ENCODE measurements around the gene AUP1.

Gene AUP1

DNA sequence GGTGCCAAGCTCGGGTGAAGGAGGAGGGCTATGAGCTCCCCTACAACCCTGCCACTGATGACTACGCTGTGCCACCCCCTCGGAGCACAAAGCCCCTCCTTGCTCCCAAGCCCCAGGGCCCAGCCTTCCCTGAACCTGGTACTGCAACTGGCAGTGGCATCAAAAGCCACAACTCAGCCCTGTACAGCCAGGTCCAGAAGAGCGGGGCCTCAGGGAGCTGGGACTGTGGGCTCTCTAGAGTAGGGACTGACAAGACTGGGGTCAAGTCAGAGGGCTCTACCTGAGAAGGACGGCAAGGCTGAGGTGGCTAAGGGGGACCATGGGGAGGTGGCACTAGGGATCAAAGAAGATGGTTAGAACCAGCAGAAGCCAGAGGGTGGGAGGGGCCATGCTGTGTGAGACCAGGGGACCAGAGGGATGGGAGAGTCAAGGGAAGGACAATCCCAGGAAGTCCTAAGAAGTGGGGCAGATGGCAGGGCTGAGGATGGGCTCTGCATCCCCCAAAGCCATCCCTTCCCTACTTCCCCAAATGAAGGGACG lies 27.4 kb upstream of the AUP1 start:
- no peak for DNase-seq (ENCODE audit: low spot score)

DNA sequence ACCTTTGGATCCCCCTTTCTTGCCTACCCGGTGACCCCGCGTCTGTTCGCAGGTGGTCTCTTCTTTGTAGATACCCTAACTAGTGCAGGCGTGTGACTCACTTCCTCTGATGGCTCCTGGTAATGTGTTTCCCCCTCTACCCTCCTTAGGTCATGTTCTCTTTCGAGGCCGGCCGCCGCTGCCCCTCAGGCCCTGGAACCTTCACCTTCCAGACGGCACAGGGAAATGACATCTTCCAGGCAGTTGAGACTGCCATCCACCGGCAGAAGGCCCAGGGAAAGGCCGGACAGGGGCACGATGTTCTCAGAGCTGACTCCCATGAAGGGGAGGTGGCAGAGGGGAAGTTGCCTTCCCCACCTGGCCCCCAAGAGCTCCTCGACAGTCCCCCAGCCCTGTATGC lies 26.7 kb upstream of the AUP1 start:
- no peak for DNase-seq (ENCODE audit: low spot score)

DNA sequence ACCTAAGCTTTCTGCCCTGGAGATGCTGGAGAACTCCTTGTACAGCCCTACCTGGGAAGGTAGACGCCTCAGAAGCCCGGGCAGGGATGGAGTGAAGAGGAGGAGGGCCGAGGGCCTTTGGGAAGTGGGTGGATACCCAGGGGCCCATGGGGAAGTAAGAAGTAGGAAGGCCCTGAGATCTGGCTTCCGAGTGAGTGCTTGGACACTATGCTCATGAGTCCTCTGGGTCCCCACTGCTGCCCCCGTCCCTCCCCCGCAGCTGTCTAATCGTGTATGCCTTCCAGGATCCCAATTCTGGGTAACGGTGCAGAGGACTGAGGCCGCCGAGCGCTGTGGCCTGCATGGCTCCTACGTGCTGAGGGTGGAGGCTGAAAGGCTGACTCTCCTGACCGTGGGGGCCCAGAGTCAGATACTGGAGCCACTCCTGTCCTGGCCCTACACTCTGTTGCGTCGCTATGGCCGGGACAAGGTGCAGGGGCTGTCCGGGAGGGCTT lies 26.2 kb upstream of the AUP1 start:
- DNase-seq (ENCODE audit: low spot score) = no peak

DNA sequence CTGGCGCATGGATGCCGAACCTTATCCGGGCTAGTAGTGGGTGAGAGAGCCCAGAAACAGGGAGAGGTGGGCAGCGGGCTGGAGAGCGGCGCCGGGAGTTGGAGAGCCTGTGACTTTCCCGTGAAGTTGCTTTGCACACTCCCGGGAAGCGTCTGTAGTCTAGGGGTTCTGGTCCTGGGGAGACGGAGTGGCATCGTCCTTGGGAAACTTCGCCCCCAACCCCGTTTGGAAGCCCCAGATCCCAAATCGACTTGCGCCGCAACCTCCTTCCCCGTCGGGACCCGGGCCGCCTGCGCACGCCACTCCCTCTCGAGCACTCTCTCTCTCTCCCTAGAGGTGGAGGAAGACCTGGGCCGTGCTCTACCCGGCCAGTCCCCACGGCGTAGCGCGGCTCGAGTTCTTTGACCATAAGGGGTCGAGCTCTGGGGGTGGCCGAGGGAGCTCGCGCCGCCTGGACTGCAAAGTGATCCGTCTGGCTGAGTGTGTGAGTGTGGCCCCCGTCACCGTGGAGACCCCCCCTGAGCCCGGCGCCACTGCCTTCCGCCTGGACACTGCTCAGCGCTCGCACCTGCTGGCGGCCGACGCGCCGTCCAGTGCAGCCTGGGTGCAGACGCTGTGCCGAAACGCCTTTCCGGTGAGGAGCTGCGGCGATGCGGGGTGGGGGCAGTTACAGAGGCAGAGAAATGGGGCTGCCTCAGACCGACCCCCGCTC lies 25.5 kb upstream of the AUP1 start:
- DNase-seq (ENCODE audit: low spot score) = peak; percentile 34

DNA sequence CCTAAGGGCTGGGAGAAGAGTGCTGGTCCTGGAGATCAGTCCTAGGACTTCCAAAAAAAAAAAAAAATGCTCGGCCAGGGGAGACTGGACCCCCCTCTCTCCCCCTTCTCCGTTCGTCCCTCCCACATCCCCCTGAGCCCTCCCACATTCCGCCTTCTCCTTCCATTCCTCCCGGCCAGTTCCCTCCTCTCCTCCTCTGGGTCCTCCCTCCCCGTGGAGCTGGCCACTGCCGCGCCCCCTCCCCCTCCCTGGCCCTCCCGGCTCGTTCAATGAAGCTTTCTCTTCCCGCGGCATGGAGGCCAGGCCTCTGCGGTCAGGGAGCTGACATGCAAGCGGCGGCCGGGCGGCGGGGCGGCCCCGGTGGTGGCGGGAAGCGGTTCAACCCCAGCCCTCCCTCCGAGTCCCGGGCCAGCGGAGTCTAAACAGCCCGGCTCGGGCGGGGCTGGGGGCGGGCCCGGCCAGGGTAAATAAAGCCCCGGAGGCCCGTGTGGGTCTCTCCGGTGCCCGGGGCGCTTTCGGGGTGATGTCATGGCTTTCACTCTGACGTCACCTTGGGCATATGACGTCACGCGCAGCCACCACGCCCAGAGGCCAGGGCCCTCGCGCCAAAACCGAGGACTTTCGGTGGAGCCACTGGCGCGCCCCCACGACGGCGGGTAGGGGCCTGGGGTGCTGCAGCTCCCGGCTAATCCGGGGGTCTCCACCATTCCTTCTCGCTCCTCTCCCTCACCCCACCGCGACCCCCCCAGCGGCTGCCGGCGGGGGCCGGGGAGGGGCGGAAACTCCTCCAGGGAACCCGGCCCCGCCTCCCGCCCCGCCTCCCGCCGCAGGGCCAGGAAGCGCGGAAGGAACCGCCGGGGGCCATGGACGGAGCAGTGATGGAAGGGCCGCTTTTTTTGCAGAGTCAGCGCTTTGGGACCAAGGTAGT lies 24.6 kb upstream of the AUP1 start, which contains the start of the genes DOK1 and LOXL3:
Gene DOK1, plus strand, starts transcription at position 829 of the 928 bp plus-strand sequence. Its CDS starts 35 bp downstream, at position 864.
Gene LOXL3, minus strand, starts transcription at position 51 of the 928 bp plus-strand sequence. CDS start 1,308 bp downstream, outside the sequence.
- DNase-seq (ENCODE audit: low spot score) = peak; percentile 79

DNA sequence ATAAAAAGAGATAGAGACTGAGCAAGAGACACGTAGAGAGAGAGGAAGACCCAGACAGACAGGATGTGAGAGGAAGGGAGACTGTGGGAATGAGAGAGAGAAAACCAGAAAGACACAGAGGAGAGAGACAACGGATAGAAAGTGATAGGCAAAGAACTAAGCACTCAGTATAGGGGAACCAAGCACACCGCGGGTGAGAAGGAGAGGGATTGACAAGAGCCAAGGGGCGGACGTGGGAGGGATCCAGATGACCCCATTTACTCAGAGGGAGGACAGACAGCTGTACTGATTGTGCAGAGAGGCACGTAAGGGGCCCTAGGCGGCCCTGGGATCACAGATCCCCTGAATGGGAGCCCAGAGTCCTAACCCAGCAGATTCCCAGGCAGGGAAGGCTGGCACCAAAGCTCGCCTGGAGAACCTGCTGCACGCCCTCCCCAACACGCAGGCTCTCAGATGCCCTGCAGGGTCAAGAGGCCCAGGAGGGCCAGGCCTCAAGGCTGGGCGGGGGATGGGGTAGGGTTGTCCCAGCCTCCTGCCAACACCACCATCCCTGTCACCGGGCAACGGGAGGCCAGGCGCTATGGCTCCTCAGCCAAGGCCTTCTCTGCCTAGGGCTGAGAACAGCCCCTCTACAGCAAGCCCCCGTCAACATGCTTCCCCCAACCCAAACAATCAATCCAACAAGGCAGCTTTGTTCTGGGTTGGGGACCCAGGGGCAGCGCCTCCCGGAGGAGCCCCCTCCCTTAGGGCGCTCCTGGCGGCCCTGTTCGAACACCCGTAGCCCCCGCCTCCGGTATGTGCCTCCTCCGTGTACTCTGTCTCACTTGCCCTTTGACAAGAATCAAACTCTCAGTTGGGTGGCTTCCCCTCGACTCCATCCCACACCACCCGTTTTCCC lies 23.7 kb upstream of the AUP1 start:
- no peak for DNase-seq (ENCODE audit: low spot score)

DNA sequence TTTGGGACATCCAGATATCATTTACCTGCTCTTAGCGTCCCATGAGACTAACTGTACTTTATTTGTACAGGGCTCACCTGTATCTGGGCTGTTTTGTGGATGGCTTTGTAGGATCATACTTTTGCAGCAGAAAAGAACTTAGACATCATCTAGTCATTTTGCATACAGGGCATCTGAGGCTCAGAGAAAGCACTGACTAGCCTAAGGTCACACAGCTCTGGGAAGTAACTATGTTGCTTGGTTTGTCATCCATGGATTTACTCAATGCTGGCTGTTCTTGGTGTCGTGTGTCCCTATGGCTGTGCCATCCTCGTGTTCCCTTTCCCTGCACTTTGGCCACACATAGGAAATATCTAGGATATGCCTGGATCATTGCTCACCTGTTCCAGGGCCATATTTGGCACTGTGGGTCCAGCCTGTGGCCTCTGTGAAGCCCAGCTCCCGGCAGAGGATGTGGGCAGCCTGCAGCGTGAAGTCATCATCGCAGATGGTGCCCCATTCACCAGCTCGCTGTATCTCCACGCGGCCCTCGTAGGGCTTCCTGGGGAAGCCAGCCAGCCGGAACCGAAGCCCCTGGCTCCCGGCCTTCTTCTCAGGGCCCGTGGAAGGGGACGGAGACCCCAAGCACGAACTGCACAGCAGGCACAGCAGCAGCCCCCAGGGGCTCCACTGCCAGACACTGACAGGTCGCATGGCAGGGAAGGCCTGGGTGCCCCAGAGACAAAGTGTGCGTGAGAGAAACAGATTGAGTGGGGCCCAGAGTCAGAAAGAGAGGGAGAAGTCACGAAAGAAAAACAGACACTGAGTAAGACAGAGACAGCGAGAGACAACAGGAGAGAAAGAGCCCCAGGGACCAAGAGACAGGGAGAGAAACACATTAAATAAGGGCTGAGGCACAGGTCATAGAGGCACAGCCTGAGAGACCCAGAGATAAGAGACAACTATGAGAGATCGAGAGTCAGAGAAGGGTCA lies 22.7 kb upstream of the AUP1 start:
- no peak for DNase-seq (ENCODE audit: low spot score)

DNA sequence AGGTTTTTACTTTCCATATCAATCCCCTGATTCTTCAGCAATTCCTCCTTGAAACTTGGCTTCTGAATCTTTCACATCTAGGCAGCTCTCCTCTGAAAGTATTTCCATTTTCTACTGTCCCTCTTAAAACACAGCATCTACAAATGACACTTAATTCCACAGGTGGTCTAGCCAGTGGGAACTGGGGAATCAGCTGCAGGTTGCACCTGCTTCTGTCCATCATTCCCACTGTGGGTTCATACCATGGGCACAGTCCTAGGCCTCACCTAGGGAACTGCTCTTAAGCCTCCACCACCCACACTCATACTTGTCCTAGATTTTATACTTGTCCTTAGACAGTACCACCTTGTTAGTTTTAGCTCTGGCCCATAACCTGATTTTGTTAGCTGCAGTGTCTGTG lies 22.0 kb upstream of the AUP1 start:
- DNase-seq (ENCODE audit: low spot score) = no peak

DNA sequence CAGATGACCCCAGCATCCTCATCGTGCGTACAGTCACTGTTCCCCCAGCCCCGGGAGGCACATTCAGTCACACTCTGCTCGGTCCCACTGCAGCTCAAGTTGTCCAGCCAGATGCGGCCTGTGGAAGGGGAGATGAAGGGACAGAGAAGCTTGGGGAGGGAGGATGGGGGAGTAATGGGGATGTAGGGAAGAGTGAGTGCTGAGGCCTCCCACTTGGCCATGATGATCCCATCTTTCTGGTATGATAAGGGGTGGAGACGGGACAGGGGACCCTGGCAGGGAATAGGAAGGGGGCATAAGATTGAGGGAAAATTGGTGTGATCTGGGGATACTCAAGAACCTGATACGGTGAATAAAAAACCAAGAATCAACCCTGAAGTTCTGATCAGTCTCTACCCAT lies 20.7 kb upstream of the AUP1 start:
- no peak for DNase-seq (ENCODE audit: low spot score)

DNA sequence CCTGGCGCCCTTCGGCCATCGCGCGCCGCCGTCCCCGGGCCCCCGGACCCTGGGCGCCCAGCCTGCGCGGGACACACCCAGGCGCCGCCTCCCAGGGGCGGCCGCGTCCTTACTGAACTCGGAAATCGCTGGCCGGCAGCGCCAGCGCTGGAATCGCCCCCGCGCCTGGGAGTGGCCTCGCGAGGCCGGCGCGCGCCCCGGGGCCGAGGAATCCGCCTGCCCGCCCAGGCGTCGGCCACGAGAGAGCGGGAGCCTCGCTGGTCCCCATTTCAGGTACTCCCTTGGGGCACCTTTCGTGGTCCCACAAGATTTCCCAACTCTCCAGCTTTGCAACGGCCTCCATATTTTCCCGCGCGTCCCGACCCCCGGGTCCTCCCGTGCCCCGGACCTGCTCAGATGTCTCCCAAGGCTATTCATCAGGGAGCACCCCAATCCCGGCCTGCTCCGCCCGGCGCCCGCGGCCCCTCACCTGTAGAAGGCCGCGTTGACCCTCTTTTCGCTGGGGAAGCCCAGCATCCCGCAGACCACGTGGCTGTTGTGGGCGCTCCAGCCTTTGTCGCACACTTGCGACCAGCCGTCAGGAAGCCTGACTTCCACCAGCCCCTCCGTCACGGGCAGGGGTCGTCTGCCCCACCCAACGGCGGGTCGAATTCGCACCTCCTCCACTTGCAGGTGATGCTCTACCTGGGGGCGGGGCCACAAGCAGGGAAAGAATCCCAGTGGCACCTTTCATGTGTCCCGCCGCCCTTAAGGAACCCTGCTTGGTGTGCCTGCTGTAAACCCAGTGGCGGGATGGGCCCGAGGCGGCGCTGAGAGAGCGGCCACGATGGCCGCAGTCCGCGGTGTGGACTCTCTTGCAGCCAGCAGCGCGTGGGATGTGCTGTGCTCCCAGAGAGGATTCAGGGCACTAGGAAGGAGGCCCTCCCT lies 19.7 kb upstream of the AUP1 start:
- no peak for DNase-seq (ENCODE audit: low spot score)

DNA sequence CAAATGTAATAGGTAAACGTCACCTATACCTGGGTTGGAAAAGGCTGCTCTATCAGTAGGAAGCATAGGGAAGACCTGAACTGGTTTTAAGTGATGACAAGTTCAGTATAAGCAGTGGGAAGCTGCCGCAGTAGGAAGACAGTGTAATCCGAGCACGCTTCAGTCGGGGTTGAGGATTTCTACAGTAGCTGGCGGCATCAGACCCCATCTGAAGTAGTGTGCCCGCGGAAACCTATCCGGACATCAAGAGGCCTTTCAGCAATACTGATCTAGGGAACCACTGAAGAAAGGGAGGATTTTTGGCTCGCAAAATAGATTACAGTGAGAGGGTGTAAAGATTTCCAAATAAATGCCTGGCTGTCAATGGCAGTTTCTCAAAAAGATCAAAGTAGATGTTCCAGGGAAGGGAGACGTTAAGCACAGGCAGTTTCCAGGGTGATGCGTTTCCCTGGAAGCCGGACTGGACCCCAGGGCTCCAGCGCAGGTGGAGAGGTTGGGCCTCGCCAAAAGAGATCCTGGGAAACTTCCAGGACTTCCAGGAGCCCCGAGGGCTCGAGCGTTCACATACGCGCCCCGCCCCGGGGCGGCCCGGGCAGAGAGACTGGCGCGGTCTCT lies 18.9 kb upstream of the AUP1 start:
- no peak for DNase-seq (ENCODE audit: low spot score)

DNA sequence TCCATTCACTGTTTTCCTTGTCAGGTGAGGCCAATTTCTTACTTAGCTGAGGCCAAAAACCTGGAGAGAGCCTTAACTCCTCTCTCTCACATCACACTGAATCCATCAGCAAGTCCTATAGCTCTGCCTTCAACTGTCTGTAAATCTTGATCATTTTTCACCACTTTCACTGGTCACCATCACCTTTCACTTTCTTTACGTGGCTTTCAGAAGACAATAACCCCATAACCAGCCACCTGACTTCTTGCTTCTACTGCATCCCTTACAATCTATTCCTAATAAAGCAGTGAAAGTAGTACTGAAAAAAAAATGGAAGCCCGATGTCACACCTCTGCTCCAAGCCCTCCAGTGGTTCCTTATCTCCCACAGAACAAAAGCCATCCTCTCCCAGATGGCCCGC lies 16.5 kb upstream of the AUP1 start:
- DNase-seq (ENCODE audit: low spot score) = no peak

DNA sequence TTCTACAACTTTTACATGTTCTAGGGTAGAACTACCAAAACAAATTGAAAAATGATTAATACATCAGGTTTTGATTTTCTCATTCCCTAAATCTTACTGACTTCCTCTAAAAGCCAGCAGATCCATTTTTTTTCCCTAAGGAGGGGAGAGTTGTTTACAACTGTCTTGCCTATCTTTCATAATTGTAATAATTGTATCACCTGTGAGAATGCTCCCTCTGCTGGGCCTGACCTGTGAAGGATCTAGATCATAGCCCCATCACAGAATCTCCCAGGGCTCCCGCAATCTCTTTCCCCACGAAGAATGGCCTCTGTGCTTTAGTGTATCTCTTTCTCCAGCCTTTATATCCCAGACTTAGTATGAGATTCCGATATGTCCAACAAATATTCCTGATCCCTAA lies 15.1 kb upstream of the AUP1 start:
- DNase-seq (ENCODE audit: low spot score) = peak; percentile 17

DNA sequence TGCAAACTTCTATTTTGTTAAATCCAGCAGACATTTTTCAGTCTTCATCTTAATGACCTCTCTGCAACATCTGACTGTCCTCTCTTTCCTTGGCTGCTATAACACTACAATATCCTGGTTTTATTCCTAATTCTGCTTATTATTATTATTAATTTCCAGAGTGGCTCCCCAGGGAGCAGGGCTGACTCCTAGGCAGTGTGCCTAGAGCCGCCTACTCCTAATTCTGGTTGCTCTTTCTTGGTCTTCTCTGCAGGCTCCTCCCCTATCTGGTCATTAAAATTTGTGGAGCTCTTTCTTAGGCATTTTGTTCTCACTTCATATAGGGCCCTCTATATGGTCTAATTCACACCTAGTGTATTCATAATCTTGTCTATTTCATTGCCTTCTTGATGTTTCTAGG lies 13.5 kb upstream of the AUP1 start:
- no peak for DNase-seq (ENCODE audit: low spot score)

DNA sequence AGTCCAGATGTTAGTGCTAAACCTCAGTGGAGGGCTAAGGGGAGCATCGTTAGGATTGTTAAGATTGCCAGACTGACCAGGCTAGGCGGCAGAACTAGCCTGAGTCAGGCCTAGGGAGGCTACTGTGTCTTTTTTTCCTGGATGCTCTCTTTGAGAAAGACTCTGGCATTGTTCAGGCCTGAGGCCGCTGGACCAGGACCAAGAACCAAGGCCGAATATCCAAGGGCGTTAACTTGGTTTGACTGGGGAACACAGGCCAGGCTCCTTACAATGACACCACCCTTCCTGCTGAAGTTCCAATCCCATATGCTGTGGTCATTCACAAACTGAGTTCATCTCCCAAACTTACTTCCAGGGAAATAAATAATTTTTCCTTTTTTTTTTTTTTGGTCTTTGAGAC lies 10.8 kb upstream of the AUP1 start:
- no peak for DNase-seq (ENCODE audit: low spot score)

DNA sequence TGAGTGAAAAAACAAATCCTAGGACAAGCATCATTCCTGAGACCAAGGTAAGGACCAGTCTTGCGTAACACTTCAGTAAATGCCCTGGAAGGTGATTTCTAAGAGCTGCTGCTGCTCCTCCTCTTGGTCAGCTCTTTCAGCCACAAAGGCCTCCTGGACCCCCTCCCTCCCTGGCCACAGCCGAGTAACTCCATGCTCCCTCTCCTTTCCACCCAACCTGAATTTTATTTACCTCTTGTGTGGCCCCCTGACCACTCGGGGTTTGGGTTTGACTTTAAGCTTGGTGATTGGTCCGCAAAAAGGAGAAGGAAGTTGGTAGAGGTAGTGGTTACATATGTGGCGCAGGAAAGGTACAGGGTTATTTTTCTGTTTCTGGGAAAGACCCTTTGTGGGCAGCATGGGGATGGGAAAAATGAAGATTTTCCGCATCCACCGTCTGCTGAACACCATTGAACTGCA lies 9.4 kb upstream of the AUP1 start:
- no peak for DNase-seq (ENCODE audit: low spot score)

DNA sequence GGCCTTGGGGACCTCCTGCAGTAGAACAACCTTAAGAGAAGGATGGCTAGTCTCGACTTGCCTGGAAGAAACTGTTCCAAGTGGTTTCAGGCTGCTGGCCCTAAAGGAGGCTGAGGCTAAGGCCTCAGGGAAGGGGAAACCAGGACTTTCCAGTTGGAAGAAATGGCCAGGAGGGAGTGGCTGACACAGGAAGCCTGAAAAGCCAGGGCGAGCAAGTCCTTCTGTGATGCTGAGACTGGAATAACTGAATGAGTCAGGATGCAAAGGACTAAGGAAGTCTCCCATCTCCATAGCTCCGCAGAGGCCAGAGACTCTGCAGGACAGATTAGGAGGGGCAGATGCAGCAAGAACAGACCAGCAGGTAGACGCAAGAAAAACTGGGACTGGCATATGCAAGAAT lies 7.6 kb upstream of the AUP1 start:
- DNase-seq (ENCODE audit: low spot score) = no peak

DNA sequence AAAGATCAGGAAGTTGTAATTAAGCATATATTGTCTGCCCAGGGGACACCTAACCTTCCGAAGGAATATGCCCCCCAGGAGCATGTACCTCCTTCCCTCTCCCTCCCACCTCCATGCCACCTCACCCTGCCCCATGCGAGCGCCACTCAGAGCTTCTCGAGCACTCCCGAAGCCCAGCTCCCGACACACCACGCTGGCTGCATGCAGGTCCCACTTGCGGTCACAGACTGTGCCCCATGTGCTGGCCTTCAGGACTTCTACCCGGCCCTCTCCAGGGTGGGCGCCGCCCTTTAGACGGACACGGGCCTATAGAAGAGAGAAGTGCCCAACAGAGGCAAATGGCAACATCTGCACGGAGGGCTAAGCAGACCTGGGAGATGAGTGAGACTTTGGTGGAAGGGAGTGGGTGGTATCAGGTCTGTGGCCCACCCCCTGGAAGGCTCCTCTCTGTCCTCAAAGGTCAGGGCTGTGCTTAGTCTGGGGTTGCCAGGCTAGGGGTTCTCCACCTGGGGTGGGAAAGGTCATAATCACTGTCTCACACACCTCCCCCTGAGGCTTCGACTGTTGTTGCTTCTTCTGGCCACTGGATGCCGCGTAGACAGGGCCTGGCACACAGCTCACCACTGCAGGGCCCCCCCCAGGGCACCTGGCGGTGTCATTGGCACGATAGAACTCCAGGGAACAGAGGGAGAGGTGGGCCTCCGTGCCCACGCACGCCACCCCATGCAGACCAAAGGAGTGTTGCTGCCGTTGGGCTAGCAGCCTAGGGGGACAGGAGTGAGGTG lies 6.9 kb upstream of the AUP1 start:
- DNase-seq (ENCODE audit: low spot score) = no peak

Measured in CD4-positive, alpha-beta T cell treated with Interleukin-2 at 100 ng/mL for 4 hours (primary cell).